Measurements from ENCODE around the gene EHMT1.

DNA sequence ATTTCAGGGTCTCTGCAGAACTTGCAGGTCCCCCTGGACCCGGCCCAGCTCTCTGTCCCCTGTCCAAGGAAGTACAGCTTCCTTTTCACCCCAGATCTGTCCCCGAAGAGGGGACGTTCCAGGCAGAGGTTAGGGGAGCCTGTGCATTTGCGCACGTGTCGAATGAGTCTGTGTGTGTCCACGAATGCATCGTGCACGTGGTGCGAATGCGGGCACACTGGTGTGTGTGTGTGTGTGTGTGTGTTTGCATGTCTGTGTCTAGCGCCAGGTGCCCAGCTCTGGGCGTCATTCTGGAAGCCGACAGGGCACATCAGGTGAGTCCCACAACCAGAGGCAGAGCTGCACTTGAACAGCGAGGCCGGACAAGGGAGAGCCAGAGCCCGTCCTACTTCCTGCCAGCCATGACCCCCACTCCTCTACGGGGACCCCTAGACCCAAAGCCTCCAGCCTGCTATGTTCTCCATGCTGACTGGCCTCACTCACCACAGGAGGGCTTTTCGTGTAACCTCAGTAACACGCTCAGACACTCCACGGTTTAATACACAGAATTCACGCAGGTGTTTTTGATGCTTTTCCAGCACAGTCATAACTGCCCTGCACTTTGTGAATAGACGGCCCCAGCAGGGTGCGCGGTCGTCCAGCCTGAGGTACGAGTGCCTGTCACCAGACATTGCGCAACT is 217.5 kb downstream of the EHMT1 start:
- TF ChIP-seq EZH2 (IDR thresholded peaks at IDR 0.05) (no peak), POLR2AphosphoS5 (IDR thresholded peaks at IDR 0.05; ENCODE audit: borderline replicate concordance, low read depth, low read length) (no peak), FOXP2 (optimal IDR thresholded peaks at IDR 0.05; ENCODE audit: control extremely low read depth, extremely low read length, insufficient read depth) (no peak)
